Measurements from ENCODE around the gene MEGF11.

The MEGF11 gene

GRCh38 chr15:66042624-66043023 lies 210.9 kb downstream of the MEGF11 start:
- H3K9me3 ChIP-seq (ENCODE audit: insufficient read depth, low read depth, low read length) = no peaks in the 10 kb centered on the region
- H3K4me2 ChIP-seq (ENCODE audit: low read depth, low read length, poor library complexity, severe bottlenecking) = no peak overlapping the region
- no peaks in the 10 kb centered on the region for H3K79me2 ChIP-seq (ENCODE audit: insufficient read depth, low read length)
- no peak overlapping the region for H3K4me3 ChIP-seq (ENCODE audit: low read length, poor library complexity, severe bottlenecking)
- no peaks in the 10 kb centered on the region for H3F3A ChIP-seq (ENCODE audit: low read depth)
- H4K20me1 ChIP-seq (ENCODE audit: insufficient read depth, low read length, poor library complexity, severe bottlenecking) = no peaks in the 10 kb centered on the region
- H3K4me1 ChIP-seq (ENCODE audit: insufficient read depth, low read length, poor library complexity, severe bottlenecking) = no peaks in the 10 kb centered on the region
- no peak overlapping the region for H3K9ac ChIP-seq (ENCODE audit: low read depth, low read length, poor library complexity, severe bottlenecking)
- no peaks in the 10 kb centered on the region for H3K36me3 ChIP-seq (ENCODE audit: insufficient read depth, low read length)
- H3K9me2 ChIP-seq (replicated peaks; ENCODE audit: low read depth, low read length) = no peaks in the 10 kb centered on the region
- H3K27me3 ChIP-seq (ENCODE audit: insufficient read depth, low read length, poor library complexity, severe bottlenecking) = no peaks in the 10 kb centered on the region
- no peak overlapping the region for H2AFZ ChIP-seq (ENCODE audit: low read length)
- no peak for TF ChIP-seq EZH2phosphoT487 (IDR thresholded peaks at IDR 0.05; ENCODE audit: borderline replicate concordance)
- no peak for TF ChIP-seq CTCF (conservative IDR thresholded peaks at IDR 0.05; ENCODE audit: low read length)

GRCh38 chr15:66041276-66041675 lies 212.3 kb downstream of the MEGF11 start:
- no peak overlapping the region for H3K4me2 ChIP-seq (ENCODE audit: low read depth, low read length, poor library complexity, severe bottlenecking)
- no peaks in the 10 kb centered on the region for H3K9me3 ChIP-seq (ENCODE audit: insufficient read depth, low read depth, low read length)
- TF ChIP-seq CTCF (conservative IDR thresholded peaks at IDR 0.05; ENCODE audit: low read length) = no peak
- TF ChIP-seq EZH2phosphoT487 (IDR thresholded peaks at IDR 0.05; ENCODE audit: borderline replicate concordance) = no peak
- no peaks in the 10 kb centered on the region for H3F3A ChIP-seq (ENCODE audit: low read depth)
- no peaks in the 10 kb centered on the region for H3K9me2 ChIP-seq (replicated peaks; ENCODE audit: low read depth, low read length)
- H2AFZ ChIP-seq (ENCODE audit: low read length) = no peak overlapping the region
- no peaks in the 10 kb centered on the region for H3K36me3 ChIP-seq (ENCODE audit: insufficient read depth, low read length)
- no peak overlapping the region for H3K4me3 ChIP-seq (ENCODE audit: low read length, poor library complexity, severe bottlenecking)
- H3K79me2 ChIP-seq (ENCODE audit: insufficient read depth, low read length) = no peaks in the 10 kb centered on the region
- H3K27me3 ChIP-seq (ENCODE audit: insufficient read depth, low read length, poor library complexity, severe bottlenecking) = no peaks in the 10 kb centered on the region
- H3K4me1 ChIP-seq (ENCODE audit: insufficient read depth, low read length, poor library complexity, severe bottlenecking) = no peaks in the 10 kb centered on the region
- no peaks in the 10 kb centered on the region for H4K20me1 ChIP-seq (ENCODE audit: insufficient read depth, low read length, poor library complexity, severe bottlenecking)
- no peak overlapping the region for H3K9ac ChIP-seq (ENCODE audit: low read depth, low read length, poor library complexity, severe bottlenecking)

GRCh38 chr15:66040211-66040892 lies 213.2 kb downstream of the MEGF11 start:
- no peak overlapping the region for H3K4me2 ChIP-seq (ENCODE audit: low read depth, low read length, poor library complexity, severe bottlenecking)
- no peak overlapping the region for H3K9ac ChIP-seq (ENCODE audit: low read depth, low read length, poor library complexity, severe bottlenecking)
- H3K79me2 ChIP-seq (ENCODE audit: insufficient read depth, low read length) = no peaks in the 10 kb centered on the region
- TF ChIP-seq CTCF (conservative IDR thresholded peaks at IDR 0.05; ENCODE audit: low read length) = no peak
- no peak for TF ChIP-seq EZH2phosphoT487 (IDR thresholded peaks at IDR 0.05; ENCODE audit: borderline replicate concordance)
- H3K27me3 ChIP-seq (ENCODE audit: insufficient read depth, low read length, poor library complexity, severe bottlenecking) = no peaks in the 10 kb centered on the region
- no peaks in the 10 kb centered on the region for H3K9me2 ChIP-seq (replicated peaks; ENCODE audit: low read depth, low read length)
- no peaks in the 10 kb centered on the region for H3K36me3 ChIP-seq (ENCODE audit: insufficient read depth, low read length)
- no peaks in the 10 kb centered on the region for H3F3A ChIP-seq (ENCODE audit: low read depth)
- H4K20me1 ChIP-seq (ENCODE audit: insufficient read depth, low read length, poor library complexity, severe bottlenecking) = no peaks in the 10 kb centered on the region
- no peak overlapping the region for H3K4me3 ChIP-seq (ENCODE audit: low read length, poor library complexity, severe bottlenecking)
- no peaks in the 10 kb centered on the region for H3K9me3 ChIP-seq (ENCODE audit: insufficient read depth, low read depth, low read length)
- H2AFZ ChIP-seq (ENCODE audit: low read length) = no peak overlapping the region
- no peaks in the 10 kb centered on the region for H3K4me1 ChIP-seq (ENCODE audit: insufficient read depth, low read length, poor library complexity, severe bottlenecking)
